Measurements from ENCODE around the gene KRTAP13-3. TPM values are rescaled to one million over a fixed set of nuclear protein-coding genes. Genes with fewer than 3 reads are reported as not detected.

Gene KRTAP13-3
- total RNA-seq, 3 donors from 2014 or later: not detected

DNA sequence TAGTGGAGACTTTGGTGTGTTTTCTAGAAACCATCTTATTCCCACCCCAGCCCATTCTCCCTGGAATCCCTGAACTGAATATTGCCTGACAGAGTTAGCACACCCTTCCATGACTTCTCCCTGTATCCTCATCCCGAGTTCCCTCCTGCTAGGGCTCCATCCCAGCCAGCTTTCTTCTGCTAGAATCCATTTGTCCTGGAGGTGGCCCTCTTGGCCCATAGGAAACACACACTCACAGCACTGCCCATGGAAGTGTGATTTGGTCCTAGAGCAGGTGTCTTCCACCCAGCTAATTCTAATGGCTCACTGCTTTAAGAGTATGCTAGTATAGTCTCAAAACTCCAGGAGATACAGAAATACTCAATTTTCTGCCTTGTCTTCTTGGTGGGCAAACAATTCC, 18.5 kb upstream of the KRTAP13-3 start:
- Histone ChIP-seq H3K9me3 (no peaks in the 10 kb centered on the region), H3K4me3 (no peak overlapping the region), H3K36me3 (ENCODE audit: low read depth) (no peaks in the 10 kb centered on the region), H3K4me1 (ENCODE audit: low read depth) (no peaks in the 10 kb centered on the region)
- TF ChIP-seq, protein P1, sequence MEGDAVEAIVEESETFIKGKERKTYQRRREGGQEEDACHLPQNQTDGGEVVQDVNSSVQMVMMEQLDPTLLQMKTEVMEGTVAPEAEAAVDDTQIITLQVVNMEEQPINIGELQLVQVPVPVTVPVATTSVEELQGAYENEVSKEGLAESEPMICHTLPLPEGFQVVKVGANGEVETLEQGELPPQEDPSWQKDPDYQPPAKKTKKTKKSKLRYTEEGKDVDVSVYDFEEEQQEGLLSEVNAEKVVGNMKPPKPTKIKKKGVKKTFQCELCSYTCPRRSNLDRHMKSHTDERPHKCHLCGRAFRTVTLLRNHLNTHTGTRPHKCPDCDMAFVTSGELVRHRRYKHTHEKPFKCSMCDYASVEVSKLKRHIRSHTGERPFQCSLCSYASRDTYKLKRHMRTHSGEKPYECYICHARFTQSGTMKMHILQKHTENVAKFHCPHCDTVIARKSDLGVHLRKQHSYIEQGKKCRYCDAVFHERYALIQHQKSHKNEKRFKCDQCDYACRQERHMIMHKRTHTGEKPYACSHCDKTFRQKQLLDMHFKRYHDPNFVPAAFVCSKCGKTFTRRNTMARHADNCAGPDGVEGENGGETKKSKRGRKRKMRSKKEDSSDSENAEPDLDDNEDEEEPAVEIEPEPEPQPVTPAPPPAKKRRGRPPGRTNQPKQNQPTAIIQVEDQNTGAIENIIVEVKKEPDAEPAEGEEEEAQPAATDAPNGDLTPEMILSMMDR (IDR thresholded peaks at IDR 0.05): no peak
- intact Hi-C loops (cut with DNase I, micrococcal nuclease): no loop called here
- DNase-seq: no peak
- no peak for ATAC-seq

DNA sequence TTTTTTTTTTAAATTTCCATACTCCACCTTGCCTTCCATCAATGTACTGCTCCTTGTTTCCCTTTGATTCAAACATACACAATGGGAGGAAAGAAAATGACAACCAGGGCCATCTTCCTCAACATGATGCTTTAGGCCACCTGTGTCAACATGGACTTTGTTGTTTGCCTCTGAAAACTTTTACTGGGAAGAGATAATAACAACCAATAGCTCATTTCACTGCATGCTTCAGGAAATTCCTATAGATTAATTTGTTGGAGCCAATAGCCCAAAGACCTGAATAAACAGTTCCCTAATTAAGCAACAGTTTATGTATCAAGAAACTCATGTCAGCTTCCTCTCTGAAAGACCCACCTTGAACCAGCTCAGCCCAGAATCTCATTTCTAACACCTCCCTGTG, 17.5 kb upstream of the KRTAP13-3 start:
- intact Hi-C loops (cut with DNase I, micrococcal nuclease): no loop called here
- H3K36me3 ChIP-seq (ENCODE audit: low read depth): no peaks in the 10 kb centered on the region
- DNase-seq (no peak), ATAC-seq (no peak)
- H3K9me3 ChIP-seq: no peaks in the 10 kb centered on the region
- no peak overlapping the region for H3K4me3 ChIP-seq
- H3K4me1 ChIP-seq (ENCODE audit: low read depth): no peaks in the 10 kb centered on the region
- TF ChIP-seq, protein P1 (IDR thresholded peaks at IDR 0.05): no peak

DNA sequence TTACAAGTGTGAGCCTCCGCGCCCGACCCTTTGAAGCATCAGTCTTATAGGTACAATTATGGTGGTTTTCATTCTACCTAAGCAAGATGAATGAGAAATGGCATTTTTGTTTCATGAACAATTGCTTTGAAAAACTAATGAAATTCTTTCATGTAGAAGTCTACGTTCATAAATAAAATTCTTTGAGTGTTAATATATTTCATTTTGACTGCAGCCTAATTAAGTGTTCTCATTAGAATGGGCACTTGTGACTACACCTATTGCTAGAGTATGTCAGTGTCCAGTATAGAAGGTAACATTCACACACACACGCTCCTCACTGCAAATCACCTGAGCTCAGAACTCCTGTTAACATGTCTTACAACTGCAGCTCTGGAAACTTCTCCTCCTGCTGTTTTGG, 14.2 kb upstream of the KRTAP13-3 start, which contains the start of gene KRTAP15-1:
KRTAP15-1 (plus strand) TSS at position 301 of the 400 bp plus-strand sequence; CDS start at position 354, 53 bp downstream.
- Histone ChIP-seq H3K4me1 (ENCODE audit: low read depth) (no peaks in the 10 kb centered on the region), H3K4me3 (no peak within 1 kb of the TSS), H3K9me3 (no peaks in the 10 kb centered on the region), H3K36me3 (ENCODE audit: low read depth) (no peaks in the 10 kb centered on the region)
- ATAC-seq (no peak), DNase-seq (no peak)
- TF ChIP-seq, protein P1 (IDR thresholded peaks at IDR 0.05): no peak
- intact Hi-C loops (cut with DNase I, micrococcal nuclease): no loop called here

DNA sequence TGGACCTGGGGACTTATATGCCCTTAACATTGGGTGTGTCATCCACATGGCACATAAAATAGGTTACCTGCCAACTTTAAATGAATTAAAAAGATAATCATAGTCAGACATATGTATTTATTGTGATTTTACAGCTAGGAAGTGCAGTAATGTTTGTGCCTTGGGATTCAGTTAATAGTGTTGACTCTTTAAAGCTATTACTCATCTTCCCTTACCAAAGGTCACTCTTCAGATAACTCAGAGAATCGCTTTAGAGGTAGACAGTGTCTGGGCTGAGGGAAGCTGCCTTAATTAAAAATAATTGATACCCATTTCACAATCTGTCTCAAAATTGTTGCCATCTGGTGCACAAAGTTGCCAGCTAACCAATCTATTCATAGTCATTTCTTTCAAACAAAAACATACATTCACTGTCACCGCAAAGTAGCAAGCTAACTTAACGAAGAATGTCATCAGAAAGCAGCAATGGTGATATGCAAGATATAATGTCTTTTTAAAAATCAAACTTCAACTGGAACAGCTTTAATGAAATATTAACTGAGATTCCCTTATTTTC, 11.4 kb upstream of the KRTAP13-3 start:
- intact Hi-C loops (cut with DNase I, micrococcal nuclease): no loop called here
- ATAC-seq (no peak), DNase-seq (no peak)
- Histone ChIP-seq H3K9me3 (no peaks in the 10 kb centered on the region), H3K4me3 (no peak overlapping the region), H3K36me3 (ENCODE audit: low read depth) (no peaks in the 10 kb centered on the region), H3K4me1 (ENCODE audit: low read depth) (no peaks in the 10 kb centered on the region)
- TF ChIP-seq, protein P1 (IDR thresholded peaks at IDR 0.05): no peak

DNA sequence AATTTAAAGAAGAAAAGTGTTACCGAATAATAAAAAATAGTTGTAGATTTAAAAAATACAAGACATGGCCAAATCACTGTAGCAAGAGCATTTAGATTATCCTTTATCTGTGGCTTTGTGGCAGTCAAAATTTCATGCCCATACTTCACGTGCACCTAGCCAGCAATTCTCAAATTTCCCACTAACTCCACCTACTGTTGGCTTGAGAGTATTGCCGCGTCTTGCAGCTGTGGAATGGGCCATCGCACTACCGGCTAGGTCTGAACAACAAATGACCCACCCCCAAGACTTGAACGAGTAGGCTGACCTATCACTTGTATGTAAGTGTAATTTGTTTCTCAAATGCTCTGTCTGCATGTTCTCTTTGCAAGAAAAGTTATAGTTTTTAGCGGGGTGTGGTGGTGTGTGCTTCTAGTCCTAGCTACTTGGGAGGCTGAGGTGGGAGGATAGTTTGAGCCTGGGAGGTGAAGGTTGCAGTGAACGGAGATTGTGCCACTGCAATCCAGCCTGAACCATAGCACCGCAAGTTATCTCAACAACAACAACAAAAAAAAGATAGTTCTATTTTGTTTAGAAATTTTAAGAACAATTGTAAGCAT, 8.4 kb upstream of the KRTAP13-3 start:
- TF ChIP-seq, protein P1 (IDR thresholded peaks at IDR 0.05): peak; percentile 34
- intact Hi-C loops (cut with DNase I, micrococcal nuclease): no loop called here
- no peaks in the 10 kb centered on the region for H3K36me3 ChIP-seq (ENCODE audit: low read depth)
- ATAC-seq (peak; percentile 67), DNase-seq (peak in 1 of 3 donors; percentile 18)
- H3K9me3 ChIP-seq: no peaks in the 10 kb centered on the region
- H3K4me1 ChIP-seq (ENCODE audit: low read depth): no peaks in the 10 kb centered on the region
- no peak overlapping the region for H3K4me3 ChIP-seq
